Fibroblast of gingiva (primary cell): ENCODE measurements around the gene FAM186B.
A peak's percentile ranks its signal among the peaks of the same experiment; 100 is the strongest.

Experiments used
- DNase-seq: peaks from one replicate; pipeline ENCODE4 v3.0.0-alpha.2; 2011; ENCODE audit warnings: low read depth

Gene FAM186B

GRCh38 chr12:49552014-49552413 lies 53.4 kb downstream of the FAM186B start:
- peak; percentile 68 for DNase-seq

- DNase-seq = no peak
Measured at GRCh38 chr12:49550693-49551252, 54.7 kb downstream of the FAM186B start.

- no peak for DNase-seq
Measured at GRCh38 chr12:49549735-49550692, 55.4 kb downstream of the FAM186B start.

GRCh38 chr12:49548822-49549648 lies 56.4 kb downstream of the FAM186B start:
- no peak for DNase-seq

GRCh38 chr12:49548481-49548821 lies 57.0 kb downstream of the FAM186B start:
- DNase-seq = no peak

GRCh38 chr12:49547090-49547690 lies 58.2 kb downstream of the FAM186B start:
- no peak for DNase-seq

- no peak for DNase-seq
Measured at GRCh38 chr12:49546481-49546880, 59.0 kb downstream of the FAM186B start.

GRCh38 chr12:49545815-49546214 lies 59.6 kb downstream of the FAM186B start:
- DNase-seq = no peak

- DNase-seq = no peak
Measured at GRCh38 chr12:49543914-49544815, 61.3 kb downstream of the FAM186B start.

- no peak for DNase-seq
Measured at GRCh38 chr12:49543221-49543913, 62.1 kb downstream of the FAM186B start.

- DNase-seq = no peak
Measured at GRCh38 chr12:49542592-49543160, 62.8 kb downstream of the FAM186B start.

- DNase-seq = no peak
Measured at GRCh38 chr12:49541911-49542505, 63.4 kb downstream of the FAM186B start.

- DNase-seq = no peak
Measured at GRCh38 chr12:49541140-49541861, 64.1 kb downstream of the FAM186B start.

GRCh38 chr12:49540229-49541139 lies 65.0 kb downstream of the FAM186B start:
- no peak for DNase-seq

GRCh38 chr12:49539406-49540228 lies 65.8 kb downstream of the FAM186B start:
- no peak for DNase-seq

GRCh38 chr12:49538510-49539403 lies 66.7 kb downstream of the FAM186B start, which contains the start of gene KCNH3:
Gene KCNH3 (plus strand): TSS chr12:49539030. CDS start chr12:49539417, 387 bp downstream.
- peak; percentile 41 for DNase-seq
